Parathyroid adenoma (tissue), 2 donors: ENCODE results near the gene PPIC.

Source experiments
- H2AFZ ChIP-seq: fragments of 300-600 bp; sonication (generic); one replicate; pipeline ENCODE4 v1.7.0; 2017; ENCODE audit warnings: antibody characterized with exemption, mild to moderate bottlenecking
- H3K27ac ChIP-seq: fragments of 300-600 bp; sonication (generic); one replicate; pipeline ENCODE4 v1.7.0; 2017
- H3K27me3 ChIP-seq: fragments of 300-600 bp; sonication (generic); one replicate; pipeline ENCODE4 v1.7.0; 2017; ENCODE audit warnings: low read length; ENCODE audit not compliant: control insufficient read depth, insufficient read depth
- H3K36me3 ChIP-seq: fragments of 300-600 bp; sonication (generic); one replicate; pipeline ENCODE4 v1.7.0; 2017; ENCODE audit warnings: low read length; ENCODE audit not compliant: control insufficient read depth, insufficient read depth
- H3K4me1 ChIP-seq: fragments of 300-600 bp; sonication (generic); one replicate; pipeline ENCODE4 v1.7.0; 2017; ENCODE audit warnings: control low read depth
- H3K4me2 ChIP-seq: fragments of 300-600 bp; sonication (generic); one replicate; pipeline ENCODE4 v1.7.0; 2017; ENCODE audit warnings: low read length
- H3K4me3 ChIP-seq: fragments of 300-600 bp; sonication (generic); one replicate; pipeline ENCODE4 v1.7.0; 2017; ENCODE audit warnings: low read depth, low read length
- H3K79me2 ChIP-seq: fragments of 300-600 bp; sonication (generic); one replicate; pipeline ENCODE4 v1.7.0; 2017; ENCODE audit warnings: control low read depth
- H3K9ac ChIP-seq: fragments of 300-600 bp; sonication (generic); one replicate; pipeline ENCODE4 v1.7.0; 2017; ENCODE audit warnings: mild to moderate bottlenecking
- H3K9me3 ChIP-seq: fragments of 300-600 bp; sonication (generic); one replicate; pipeline ENCODE4 v1.7.0; 2017; ENCODE audit warnings: low read length; ENCODE audit not compliant: control insufficient read depth
- TF ChIP-seq, protein P1 (sequence below): fragments of 300-600 bp; sonication (generic); IDR thresholded peaks from one replicate; pipeline ENCODE4 v1.7.0; 2017; ENCODE audit warnings: antibody characterized with exemption, mild to moderate bottlenecking
- donor health status: primary hyperparathyroidism.

PPIC gene

DNA sequence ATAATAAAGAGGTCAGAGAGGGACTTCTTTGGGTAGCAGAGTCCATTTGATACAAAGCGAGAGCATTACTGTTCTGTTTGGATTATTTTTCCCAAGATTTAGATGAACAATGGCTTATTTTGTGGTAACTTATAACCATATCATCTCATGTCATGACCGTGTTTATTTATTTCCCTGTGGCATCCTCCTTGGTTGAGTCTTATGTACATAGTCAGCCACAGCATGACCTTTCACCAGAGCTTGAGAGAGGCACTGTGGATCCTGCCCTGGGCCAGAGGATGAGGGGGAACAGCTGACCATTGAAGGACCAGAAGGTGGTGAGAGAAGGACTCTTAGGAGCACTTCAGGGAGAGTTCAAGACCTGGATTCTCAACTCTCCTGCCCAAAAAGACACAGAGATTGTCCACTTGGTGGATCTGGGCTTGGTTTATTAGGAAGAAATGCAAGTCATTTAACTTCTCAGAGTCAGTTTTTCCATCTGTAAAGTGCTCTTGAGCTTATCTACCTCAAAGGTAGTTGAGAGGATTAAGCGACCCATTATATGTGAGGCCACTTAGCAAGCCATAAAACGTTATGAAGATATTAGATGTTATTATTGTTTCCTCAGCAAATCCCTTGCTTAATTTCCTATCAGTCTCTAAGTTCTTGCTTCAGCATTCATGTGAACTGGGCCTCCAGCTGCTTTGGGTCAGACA is 51.4 kb downstream of the PPIC start:
- Histone ChIP-seq H3K79me2 (no peaks in the 10 kb centered on the region), H3K4me3 (no peak overlapping the region), H2AFZ (no peak overlapping the region), H3K9ac (no peak overlapping the region), H3K36me3 (no peaks in the 10 kb centered on the region), H3K9me3 (no peaks in the 10 kb centered on the region), H3K27ac (no peak overlapping the region), H3K27me3 (no peaks in the 10 kb centered on the region), H3K4me1 (no peaks in the 10 kb centered on the region), H3K4me2 (no peak overlapping the region)
- TF ChIP-seq, protein P1, sequence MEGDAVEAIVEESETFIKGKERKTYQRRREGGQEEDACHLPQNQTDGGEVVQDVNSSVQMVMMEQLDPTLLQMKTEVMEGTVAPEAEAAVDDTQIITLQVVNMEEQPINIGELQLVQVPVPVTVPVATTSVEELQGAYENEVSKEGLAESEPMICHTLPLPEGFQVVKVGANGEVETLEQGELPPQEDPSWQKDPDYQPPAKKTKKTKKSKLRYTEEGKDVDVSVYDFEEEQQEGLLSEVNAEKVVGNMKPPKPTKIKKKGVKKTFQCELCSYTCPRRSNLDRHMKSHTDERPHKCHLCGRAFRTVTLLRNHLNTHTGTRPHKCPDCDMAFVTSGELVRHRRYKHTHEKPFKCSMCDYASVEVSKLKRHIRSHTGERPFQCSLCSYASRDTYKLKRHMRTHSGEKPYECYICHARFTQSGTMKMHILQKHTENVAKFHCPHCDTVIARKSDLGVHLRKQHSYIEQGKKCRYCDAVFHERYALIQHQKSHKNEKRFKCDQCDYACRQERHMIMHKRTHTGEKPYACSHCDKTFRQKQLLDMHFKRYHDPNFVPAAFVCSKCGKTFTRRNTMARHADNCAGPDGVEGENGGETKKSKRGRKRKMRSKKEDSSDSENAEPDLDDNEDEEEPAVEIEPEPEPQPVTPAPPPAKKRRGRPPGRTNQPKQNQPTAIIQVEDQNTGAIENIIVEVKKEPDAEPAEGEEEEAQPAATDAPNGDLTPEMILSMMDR = no peak

DNA sequence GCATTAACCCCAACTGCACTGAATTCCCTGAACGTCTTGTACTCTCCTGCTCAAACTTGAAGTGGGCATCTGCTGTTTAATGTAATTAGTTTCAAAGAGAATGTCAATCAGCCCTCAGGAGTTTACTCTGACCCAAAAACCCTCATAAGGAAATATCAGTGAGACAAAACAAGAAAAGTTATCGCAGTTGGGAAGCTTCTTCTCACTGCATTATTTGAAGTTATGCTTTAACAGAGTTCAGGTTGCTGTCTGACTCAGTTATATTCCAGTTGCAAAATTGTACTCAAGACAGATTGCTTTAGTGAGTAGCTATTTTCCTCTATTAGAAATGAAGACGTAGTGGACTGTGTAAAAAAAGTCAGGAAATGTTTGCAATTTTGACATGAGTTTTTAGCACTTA is 52.1 kb downstream of the PPIC start:
- H3K79me2 ChIP-seq = no peaks in the 10 kb centered on the region
- H3K4me3 ChIP-seq = no peak overlapping the region
- H3K9me3 ChIP-seq = no peaks in the 10 kb centered on the region
- no peak overlapping the region for H3K9ac ChIP-seq
- no peak overlapping the region for H3K4me2 ChIP-seq
- H3K27ac ChIP-seq = no peak overlapping the region
- no peaks in the 10 kb centered on the region for H3K36me3 ChIP-seq
- no peaks in the 10 kb centered on the region for H3K27me3 ChIP-seq
- H3K4me1 ChIP-seq = no peaks in the 10 kb centered on the region
- TF ChIP-seq, protein P1 = no peak
- no peak overlapping the region for H2AFZ ChIP-seq

DNA sequence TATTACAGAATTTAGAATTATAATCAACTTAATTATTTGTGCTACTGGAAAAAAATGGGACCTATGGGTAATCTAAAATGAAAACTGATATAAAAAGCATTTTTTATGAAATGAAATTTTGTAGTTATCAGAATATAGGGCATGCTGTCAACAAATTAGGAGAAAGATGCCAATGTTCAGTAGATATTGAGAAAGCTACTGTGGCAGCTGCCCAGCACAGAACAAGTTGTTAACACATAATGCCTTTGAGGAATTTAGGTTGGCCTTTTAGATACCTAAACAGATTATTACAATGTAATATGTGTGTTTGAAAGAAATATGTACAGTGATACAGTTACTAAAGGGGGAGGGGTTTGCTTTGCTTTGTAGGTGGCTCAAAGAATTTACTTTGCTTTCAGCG is 54.1 kb downstream of the PPIC start:
- Histone ChIP-seq H3K4me3 (no peak overlapping the region), H3K9ac (no peak overlapping the region), H3K4me1 (no peaks in the 10 kb centered on the region), H3K36me3 (no peaks in the 10 kb centered on the region), H2AFZ (no peak overlapping the region), H3K9me3 (no peaks in the 10 kb centered on the region), H3K4me2 (no peak overlapping the region), H3K27ac (no peak overlapping the region), H3K79me2 (no peaks in the 10 kb centered on the region), H3K27me3 (no peaks in the 10 kb centered on the region)
- TF ChIP-seq, protein P1 = no peak

DNA sequence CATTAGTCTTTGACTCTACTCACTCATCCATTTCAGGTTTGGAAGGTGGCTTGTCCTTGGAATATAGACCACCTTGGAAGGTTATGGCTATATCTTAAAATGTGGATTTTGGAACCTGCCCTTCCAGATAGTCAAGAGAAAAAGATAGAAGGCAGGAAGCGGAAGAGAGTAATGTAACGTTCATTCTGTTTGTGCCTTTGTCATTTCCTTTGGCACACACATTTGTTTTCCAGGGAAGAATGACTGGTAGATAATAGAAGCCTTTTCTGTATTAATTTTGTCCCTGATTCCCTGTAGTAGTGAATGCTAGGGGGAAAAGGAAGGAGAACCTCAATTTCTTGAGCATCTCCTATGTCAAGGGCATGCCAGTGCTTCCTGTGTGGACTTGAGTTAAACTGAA is 54.7 kb downstream of the PPIC start:
- Histone ChIP-seq H3K27ac (no peak overlapping the region), H3K27me3 (no peaks in the 10 kb centered on the region), H3K79me2 (no peaks in the 10 kb centered on the region), H3K4me3 (no peak overlapping the region), H3K36me3 (no peaks in the 10 kb centered on the region), H3K4me1 (no peaks in the 10 kb centered on the region), H3K4me2 (no peak overlapping the region), H3K9ac (no peak overlapping the region), H2AFZ (no peak overlapping the region), H3K9me3 (no peaks in the 10 kb centered on the region)
- TF ChIP-seq, protein P1 = no peak

DNA sequence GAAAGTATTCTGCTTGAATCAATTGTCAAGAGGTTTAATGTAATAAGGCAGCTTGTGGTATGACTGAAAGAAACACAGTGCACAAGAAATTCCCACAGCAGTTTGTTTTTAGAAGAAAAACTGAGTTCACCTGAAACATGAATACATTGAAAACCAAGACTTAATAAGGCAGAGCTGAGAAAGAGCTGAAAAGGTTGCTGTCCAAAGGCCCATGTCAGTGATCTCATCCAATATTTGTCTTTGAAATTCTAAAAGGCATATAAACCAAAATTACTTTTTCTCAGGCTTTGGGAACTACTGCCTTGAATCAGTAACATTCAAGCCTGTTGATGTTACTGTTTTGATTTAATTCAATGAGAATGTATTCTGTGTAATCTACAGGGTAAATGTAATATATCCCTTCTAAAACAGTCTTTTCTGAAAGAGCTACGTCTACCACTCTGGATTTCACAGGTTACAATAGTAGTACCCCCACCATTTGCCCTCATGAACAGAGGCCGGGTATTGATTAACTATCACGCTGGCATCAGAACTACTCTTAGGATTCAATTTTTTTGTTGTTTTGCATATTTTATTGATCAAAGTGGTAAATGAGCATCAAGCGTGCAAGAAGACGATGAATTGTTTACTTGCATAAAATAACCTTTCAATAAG is 57.8 kb downstream of the PPIC start:
- Histone ChIP-seq H3K9ac (no peak overlapping the region), H3K4me1 (no peaks in the 10 kb centered on the region)
- TF ChIP-seq, protein P1 = no peak

More for the DNA sequence above, 57.8 kb downstream of the PPIC start:
- no peaks in the 10 kb centered on the region for H3K36me3 ChIP-seq
- H2AFZ ChIP-seq = no peak overlapping the region
- no peaks in the 10 kb centered on the region for H3K27me3 ChIP-seq
- no peak overlapping the region for H3K27ac ChIP-seq
- H3K4me2 ChIP-seq = no peak overlapping the region
- H3K9me3 ChIP-seq = no peaks in the 10 kb centered on the region
- no peaks in the 10 kb centered on the region for H3K79me2 ChIP-seq
- no peak overlapping the region for H3K4me3 ChIP-seq
